Amniotic stem cell (primary cell): Measurements from ENCODE around the gene NEDD4L.
A peak's percentile ranks its signal among the peaks of the same experiment; 100 is the strongest.

Experiments used
- DNase-seq: peaks from one replicate; lab custom pipeline; 2025; lab: John Stamatoyannopoulos, UW

The NEDD4L gene

GRCh38 chr18:58213440-58213839, 169.4 kb downstream of the NEDD4L start:
- DNase-seq = peak; percentile 55

DNA sequence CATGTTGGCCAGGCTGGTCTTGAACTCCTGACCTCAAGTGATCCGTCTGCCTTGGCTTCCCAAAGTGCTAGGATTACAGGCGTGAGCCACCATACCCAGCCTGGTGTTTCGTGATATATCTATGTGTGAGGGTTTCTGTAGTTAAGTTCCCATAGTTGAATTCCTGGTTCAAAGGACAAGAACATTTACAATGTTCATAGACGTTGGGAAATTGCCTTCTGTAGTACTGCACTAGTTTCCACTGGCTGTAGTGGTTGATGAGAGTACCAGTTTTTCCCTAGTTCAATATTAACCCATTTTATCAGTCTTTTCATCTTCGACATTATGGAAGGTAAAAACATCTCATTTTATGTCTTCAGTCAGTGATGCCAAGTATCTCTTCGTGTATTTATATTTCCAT, 171.0 kb downstream of the NEDD4L start:
- no peak for DNase-seq

DNA sequence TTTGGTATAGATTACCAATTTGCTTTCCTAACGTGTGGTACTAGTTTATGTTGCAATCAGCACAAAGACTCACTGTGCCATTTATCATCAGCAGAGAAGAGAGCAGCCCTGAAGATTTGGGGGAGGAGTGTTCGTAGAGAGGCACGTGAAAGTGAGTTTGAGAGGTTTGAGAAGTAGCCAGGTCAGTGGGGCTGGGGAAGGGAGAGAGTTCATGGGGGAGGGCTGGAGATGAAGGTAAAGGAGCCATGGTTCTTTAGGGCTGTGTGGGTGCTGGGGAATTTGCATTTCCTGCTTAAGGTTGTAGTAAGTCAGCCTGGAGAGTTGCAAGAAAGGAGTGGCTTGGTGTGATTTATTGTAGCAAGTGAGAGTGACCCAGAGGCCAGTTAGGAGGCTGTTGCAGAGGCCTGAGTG, 172.1 kb downstream of the NEDD4L start:
- DNase-seq = no peak

DNA sequence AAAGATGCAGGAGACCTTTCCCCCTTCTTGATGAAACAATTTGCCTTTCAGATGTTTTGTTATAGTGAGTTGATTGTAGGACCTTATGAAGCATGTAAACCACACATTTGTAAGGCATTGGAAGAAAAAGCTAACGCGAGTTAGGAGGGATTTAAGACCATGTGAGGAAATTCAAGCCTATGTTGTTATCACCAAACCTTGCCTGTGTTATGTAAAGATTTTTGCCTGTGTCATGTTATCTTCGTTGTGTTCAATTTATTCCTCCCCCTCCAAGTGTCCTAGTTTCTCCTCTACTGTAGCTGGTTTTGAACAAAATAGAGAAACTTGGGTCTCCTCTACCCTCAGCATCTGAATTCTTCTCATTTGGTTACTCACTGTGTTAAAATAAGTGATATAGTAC, 173.0 kb downstream of the NEDD4L start:
- DNase-seq = no peak

DNA sequence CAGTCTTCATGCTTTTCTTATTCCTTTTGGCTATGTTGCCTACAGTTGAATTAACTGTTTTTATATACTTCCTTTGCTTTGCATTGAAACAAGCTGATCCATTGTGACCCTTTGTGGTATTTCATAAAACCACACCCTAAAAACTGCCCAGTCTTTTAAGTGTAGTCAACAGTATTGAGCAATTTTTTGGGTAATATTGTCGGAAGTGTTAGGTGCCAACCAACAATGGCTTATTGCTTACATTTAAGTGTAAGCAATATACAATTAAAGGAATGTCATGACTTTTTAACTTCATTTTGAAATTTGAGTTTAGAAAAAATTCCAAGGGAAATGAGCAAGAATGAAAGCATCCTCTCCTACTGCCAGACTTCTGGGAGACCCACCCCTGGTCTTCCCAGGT, 174.1 kb downstream of the NEDD4L start:
- no peak for DNase-seq

GRCh38 chr18:58221060-58221725, 177.2 kb downstream of the NEDD4L start:
- DNase-seq = peak; percentile 61

- DNase-seq = no peak
Observed at GRCh38 chr18:58222432-58223125, 178.6 kb downstream of the NEDD4L start.

DNA sequence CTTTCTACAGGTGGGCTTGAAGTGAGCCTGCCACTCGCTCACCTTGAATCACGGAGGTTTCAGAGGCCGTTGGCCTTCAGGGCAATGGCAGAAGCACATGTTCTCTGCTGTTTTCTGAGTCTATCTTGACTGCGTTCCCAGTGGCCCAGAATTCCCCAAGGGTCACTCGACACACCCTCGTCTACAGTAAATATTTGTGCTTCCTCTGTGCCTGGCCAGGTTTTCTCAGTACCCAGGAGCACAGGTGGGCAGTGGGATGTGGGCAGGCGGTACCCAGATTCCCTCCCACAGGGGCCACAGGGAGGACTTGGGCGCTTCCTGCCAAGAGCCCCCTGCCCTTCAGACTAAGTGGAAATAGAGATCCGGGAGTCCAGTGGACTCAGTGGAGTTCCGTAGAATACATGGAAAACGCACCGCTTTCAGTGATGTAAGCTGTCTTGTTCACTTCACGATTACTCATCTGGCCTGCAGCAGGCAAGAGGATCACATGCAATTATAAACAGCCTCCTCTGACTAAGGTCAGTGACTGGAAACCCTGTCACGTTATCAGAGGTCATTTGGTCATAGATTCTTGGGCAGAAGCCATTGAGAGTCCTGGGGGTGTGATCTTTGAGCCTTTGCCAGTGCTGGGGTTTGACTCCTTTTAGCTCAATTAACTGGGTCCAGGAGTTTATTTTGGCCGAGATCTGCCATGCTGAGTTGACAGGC, 179.8 kb downstream of the NEDD4L start:
- peak; percentile 62 for DNase-seq

DNA sequence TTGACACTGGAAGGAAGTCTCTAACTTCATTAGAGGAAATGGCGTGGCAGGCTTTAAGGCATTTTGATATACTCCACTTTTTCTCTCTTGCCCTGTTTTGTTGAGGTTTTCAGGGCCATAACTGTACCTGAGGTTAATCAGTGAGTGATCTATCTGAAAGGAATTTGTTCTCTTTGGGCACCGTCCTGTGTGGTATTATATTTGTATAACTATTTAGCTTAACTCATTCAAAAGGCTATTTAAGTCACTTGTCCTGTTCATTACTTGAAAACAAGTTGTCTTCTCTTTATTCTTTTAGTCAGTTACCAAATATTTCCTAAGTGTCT, 180.4 kb downstream of the NEDD4L start:
- DNase-seq = no peak

- no peak for DNase-seq
Observed at GRCh38 chr18:58225101-58225500, 181.1 kb downstream of the NEDD4L start.

DNA sequence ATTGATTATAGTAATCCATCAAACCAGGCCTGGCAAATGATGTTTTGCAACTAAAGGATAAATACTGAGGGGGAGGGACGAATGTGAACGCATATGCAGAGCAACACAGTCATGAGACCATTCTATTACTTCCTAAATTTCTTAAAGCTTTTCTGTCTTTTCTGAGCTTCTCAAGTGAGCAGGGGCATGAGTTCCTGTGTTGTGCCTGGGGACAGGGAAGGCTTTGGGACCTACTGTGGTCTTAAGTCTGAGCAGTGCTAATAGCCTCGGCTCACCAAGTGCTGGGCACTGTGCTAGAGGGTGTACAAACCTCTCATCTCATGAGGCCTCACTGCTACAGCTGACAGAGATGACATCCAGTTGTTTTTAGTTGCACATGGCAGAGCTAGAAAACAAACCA, 182.4 kb downstream of the NEDD4L start:
- DNase-seq = no peak

- no peak for DNase-seq
Observed at GRCh38 chr18:58227361-58227930, 183.4 kb downstream of the NEDD4L start.

DNA sequence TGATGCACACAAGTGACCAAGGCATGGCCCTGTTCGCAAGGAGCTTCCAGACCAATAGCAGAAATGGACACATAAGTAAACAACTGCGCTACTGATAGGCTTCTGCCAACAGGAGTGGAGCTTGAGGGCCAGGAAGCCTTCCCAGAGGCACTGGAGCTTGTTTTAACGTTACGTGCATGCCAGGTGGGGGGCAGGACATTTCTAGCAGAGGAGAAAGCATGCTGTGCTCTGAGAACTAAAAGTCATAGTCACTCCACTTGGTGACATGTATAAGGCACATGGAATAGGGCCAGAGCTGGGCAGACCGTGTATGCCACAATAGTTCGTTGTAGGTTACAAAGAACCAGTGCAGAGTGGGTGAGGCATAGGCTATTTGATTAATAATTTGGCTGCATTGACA, 184.2 kb downstream of the NEDD4L start:
- DNase-seq = no peak

- no peak for DNase-seq
Observed at GRCh38 chr18:58228762-58229161, 184.7 kb downstream of the NEDD4L start.

DNA sequence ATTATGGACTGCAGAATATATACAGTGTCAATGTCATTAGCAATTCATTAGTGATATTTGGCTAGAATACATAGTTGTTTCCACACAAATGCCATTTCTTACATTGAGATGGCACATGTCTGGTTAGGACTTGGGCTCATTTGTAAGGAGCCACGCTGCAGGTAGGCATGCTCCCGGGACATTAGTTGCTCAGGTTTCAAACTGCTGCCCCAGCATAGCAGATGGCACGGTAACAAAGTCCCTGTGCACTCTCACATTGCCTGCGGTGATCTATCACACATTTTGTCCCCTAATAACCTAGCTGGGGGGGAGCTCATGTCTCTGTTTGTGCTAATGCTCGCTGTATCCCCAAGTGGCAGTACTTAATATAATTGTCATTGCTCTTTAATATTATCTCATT, 185.1 kb downstream of the NEDD4L start:
- DNase-seq = no peak

DNA sequence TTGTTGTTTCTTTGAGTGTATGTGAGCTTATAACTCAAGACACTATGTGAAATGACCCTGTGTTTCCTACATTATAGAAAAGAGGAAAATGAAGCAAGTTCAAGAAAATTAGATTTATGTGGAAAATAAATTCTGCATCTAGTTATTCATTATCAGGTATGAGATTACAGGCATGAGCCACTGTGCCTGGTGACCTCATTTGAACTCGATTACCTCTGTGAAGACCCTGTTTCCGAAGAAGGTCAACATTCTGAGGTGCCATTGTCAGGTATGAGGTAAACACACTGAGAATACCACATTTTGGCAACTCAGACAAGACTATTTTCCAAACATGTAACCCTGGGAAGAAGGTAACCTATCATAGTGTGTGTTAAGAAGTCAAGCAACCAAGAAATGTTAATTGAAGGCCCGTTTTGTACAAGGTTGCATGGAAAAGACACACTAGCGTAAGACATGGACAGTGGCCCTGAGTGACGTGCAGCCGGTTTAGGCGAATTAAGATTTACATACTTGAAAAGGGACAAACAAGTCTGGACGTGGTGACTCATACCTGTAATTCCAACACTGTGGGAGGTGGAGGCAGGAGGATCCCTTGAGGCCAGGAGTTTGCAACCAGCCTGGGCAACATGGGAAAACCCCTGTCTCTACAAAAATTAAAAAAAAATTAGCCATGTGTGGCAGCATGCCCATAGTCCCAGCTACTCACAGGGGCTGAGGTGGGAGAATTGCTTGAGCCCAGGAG, 186.6 kb downstream of the NEDD4L start:
- no peak for DNase-seq

GRCh38 chr18:58231930-58232329, 187.9 kb downstream of the NEDD4L start:
- no peak for DNase-seq

DNA sequence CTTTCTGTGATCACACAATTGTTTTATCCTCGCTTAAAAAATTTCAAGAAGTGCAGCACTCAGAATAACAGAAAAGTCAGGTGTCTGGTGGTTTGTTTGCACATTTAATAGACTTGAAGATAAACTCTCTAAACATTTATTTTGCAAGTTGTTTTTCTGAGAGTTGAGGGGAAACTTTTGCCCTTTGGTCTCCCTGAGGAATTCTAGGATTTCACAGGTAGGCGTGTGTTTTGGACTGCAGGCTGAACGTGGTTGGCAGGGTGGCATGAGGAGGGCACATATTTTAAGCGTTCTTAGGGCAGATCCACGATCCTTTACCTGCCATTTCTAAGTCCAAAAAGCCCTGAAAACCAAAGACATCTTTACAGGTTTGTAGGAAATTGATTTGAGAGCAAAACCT, 188.6 kb downstream of the NEDD4L start:
- no peak for DNase-seq

DNA sequence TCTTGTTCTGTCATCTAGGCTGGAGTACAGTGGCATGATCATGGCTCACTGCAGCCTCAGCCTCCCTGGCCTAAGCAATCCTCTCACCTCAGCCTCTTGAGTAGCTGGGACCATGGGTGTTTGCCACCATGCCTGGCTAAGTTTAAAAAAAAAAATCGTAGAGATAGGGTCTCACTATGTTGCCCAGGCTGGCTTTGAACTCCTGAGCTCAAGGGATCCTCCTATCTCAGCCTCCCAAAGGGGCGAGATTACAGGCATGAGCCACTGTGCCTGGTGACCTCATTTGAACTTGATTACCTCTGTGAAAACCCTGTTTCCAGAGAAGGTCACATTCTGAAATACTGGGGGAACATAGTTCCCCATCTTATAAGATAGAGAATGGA, 190.3 kb downstream of the NEDD4L start:
- no peak for DNase-seq

GRCh38 chr18:58235001-58235436, 191.0 kb downstream of the NEDD4L start:
- no peak for DNase-seq

GRCh38 chr18:58239879-58240278, 195.9 kb downstream of the NEDD4L start:
- DNase-seq = no peak

- no peak for DNase-seq
Observed at GRCh38 chr18:58241026-58241679, 197.1 kb downstream of the NEDD4L start.
